GM10248 (cell line): Measurements from ENCODE around the gene SEC24B.
"Not testable (repeated sequence)": the region's sequence is repeated elsewhere in the genome, so short reads cannot be mapped to it uniquely, and the experiment has no call there.

Experiments
- CTCF ChIA-PET: fragments of 300-600 bp; sonication (Branson Sonifier 250); formaldehyde crosslinking; extraction: SDS; loops from one replicate; lab custom pipeline; 2021; ENCODE audit warnings: antibody characterized with exemption; lab: Yijun Ruan, JAX
- POLR2A ChIA-PET: fragments of 350-650 bp; sonication (Branson Sonifier 250); formaldehyde crosslinking; extraction: SDS; loops from one replicate; lab custom pipeline; 2020; ENCODE audit warnings: antibody characterized with exemption; lab: Yijun Ruan, JAX
- DNase-seq: peaks from one replicate; pipeline ENCODE4 v3.0.0; 2012; ENCODE audit errors: extremely low spot score
- CTCF ChIP-seq: IDR thresholded peaks from 2 replicates; pipeline ENCODE4 v1.5.1; 2012; ENCODE audit warnings: mild to moderate bottlenecking, low read depth; ENCODE audit errors: extremely low read depth, missing control alignments, control extremely low read depth

The SEC24B gene

DNA sequence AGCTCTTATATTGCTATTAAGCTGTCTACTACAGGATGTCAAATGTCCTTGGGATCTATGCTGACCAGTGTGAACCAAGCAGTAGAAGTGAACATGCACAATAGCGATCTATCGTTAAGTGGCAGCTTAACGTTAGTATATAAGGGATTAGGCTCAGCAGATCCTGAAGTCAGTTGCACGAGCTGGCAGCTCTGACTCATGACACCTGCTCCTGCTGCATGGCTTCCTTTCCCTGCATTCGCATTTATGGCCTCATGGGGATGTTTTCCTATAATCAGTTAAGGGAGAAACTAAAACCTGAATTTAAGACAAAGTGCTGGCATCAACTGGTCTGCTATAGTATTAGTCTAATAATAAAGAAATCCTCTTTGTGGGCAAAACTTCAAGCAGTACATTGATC is 113.8 kb downstream of the SEC24B start:
- POLR2A ChIA-PET = interaction anchor here (0.7 kb wide), 2 partner anchors 84 to 114 kb away, joined by 3 read pairs; partner anchors contain the start of gene SEC24B
- TF ChIP-seq CTCF = no peak
- CTCF ChIA-PET = interaction anchor here (0.7 to 0.8 kb wide), 2 partner anchors 11 to 61 kb away, joined by 3 read pairs; no protein-coding TSS in a partner anchor
- no peak for DNase-seq

GRCh38 chr4:109548655-109549054 is 115.0 kb downstream of the SEC24B start:
- no peak for DNase-seq
- CTCF ChIA-PET = no interaction called here
- POLR2A ChIA-PET = no interaction called here
- no peak for TF ChIP-seq CTCF

DNA sequence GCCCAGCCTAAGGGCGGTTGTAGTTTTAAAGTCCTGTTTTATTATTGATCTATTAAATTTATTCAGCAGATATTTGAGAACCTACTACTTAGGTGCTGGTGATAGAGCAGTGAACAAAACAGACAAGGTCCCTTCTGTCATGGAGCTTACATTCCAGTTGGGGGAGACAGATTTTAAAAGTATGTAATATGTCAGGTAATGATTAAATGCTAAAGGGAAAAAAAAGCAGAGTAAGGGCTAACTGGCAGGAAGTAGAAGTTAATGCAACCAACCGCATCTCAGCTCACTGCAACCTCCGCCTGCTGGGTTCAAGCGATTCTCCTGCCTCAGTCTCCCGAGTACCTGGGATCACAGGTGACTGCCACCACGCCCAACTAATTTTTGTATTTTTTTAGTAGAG is 118.6 kb downstream of the SEC24B start:
- CTCF ChIA-PET = interaction anchor here (1.1 kb wide), 1 partner anchor 119 kb away, joined by 3 read pairs; the partner anchor contains the start of gene SEC24B
- TF ChIP-seq CTCF = no peak
- no peak for DNase-seq
- POLR2A ChIA-PET = no interaction called here

- ChIA-PET CTCF (interaction anchor here (1.3 kb wide), 1 partner anchor 19 kb away, joined by 3 read pairs; no protein-coding TSS in a partner anchor), POLR2A (no interaction called here)
- no peak for TF ChIP-seq CTCF
- DNase-seq = no peak
These were observed 119.5 kb downstream of the SEC24B start for GRCh38 chr4:109553130-109553529.

GRCh38 chr4:109554971-109555370 is 121.4 kb downstream of the SEC24B start:
- CTCF ChIA-PET = interaction anchor here (1.2 to 1.4 kb wide), 4 partner anchors 8 to 24 kb away, joined by 3 read pairs; no protein-coding TSS in a partner anchor
- DNase-seq = no peak
- POLR2A ChIA-PET = no interaction called here
- no peak for TF ChIP-seq CTCF

DNA sequence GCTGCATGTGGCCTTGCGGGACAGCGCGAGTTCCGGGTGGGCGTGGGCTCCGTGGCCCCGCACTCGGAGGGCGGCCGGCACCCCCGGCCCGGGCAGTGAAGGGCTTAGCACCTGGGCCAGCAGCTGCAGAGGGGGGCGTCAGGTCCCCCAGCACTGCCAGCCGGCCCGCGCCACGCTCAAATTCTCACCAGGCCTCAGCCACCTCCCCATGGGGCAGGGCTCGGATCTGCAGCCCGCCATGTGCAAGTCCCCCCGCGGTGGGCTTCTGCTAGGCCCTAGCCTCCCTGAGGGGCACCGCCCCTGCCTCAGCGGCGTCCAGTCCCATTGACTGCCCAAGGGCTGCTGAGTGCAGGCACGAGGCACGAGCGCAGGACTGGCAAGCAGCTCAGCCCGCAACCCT is 123.8 kb downstream of the SEC24B start:
- no peak for TF ChIP-seq CTCF
- CTCF ChIA-PET = interaction anchor here (0.6 to 1.6 kb wide), 3 partner anchors 38 to 107 kb away, joined by 3 to 4 read pairs (median 3); no protein-coding TSS in a partner anchor
- POLR2A ChIA-PET = no interaction called here
- no peak for DNase-seq

- CTCF ChIA-PET = interaction anchor here (1.0 to 1.6 kb wide), 3 partner anchors 11 to 67 kb away, joined by 3 to 4 read pairs (median 3); no protein-coding TSS in a partner anchor
- POLR2A ChIA-PET, DNase-seq: not testable (repeated sequence)
These were observed 124.5 kb downstream of the SEC24B start for GRCh38 chr4:109558095-109558494.
